ENCODE data around the gene THOC3.

DNA sequence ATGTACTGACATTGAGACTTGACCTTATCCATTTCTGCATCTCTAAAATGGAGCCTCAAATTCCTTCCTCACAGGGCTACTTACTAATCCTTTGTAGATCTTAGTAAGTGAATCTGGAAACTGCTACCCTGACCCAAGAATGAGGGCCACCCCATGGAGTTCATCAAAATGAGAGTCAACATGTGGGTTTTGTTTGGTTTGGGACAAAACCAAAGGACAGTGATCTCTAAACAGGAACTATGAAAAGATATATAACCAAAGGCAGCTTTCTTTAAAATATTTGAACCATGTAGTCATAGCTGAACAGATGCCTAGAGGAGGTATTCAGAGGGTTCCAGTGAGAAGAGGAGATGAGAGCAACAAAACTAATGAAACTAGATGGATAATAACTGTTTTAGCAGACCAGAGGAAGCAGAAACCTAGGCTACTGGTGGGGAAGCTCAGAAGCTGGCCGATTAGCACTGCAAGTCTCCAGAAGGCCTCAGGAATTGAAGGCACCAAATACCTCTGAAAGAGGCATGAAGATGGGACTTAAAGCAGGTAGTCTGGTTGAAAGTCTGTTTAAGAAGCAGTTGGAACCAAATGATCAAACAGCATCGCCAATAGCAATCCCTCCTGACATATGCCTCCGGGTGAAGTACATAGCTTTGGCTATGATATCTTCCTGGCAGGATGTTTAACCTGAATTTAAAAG is 45.8 kb downstream of the THOC3 start:
- TF ChIP-seq CTCF (conservative IDR thresholded peaks at IDR 0.05; ENCODE audit: low read depth, low read length) (no peak), EZH2 (IDR thresholded peaks at IDR 0.05; ENCODE audit: borderline replicate concordance, low read depth, low read length, poor library complexity, severe bottlenecking) (no peak)

All from A673 (cell line).